NCI-H2196 treated with DMSO at 0.1 percent for 48 hours (cell line): Measurements from ENCODE around the gene TRIM9.
A peak's percentile ranks its signal among the peaks of the same experiment; 100 is the strongest.

Source experiments
- DNase-seq: peaks from one replicate; lab custom pipeline; 2025; ENCODE audit not compliant: unreplicated experiment; lab: John Stamatoyannopoulos, UW

The TRIM9 gene

DNA sequence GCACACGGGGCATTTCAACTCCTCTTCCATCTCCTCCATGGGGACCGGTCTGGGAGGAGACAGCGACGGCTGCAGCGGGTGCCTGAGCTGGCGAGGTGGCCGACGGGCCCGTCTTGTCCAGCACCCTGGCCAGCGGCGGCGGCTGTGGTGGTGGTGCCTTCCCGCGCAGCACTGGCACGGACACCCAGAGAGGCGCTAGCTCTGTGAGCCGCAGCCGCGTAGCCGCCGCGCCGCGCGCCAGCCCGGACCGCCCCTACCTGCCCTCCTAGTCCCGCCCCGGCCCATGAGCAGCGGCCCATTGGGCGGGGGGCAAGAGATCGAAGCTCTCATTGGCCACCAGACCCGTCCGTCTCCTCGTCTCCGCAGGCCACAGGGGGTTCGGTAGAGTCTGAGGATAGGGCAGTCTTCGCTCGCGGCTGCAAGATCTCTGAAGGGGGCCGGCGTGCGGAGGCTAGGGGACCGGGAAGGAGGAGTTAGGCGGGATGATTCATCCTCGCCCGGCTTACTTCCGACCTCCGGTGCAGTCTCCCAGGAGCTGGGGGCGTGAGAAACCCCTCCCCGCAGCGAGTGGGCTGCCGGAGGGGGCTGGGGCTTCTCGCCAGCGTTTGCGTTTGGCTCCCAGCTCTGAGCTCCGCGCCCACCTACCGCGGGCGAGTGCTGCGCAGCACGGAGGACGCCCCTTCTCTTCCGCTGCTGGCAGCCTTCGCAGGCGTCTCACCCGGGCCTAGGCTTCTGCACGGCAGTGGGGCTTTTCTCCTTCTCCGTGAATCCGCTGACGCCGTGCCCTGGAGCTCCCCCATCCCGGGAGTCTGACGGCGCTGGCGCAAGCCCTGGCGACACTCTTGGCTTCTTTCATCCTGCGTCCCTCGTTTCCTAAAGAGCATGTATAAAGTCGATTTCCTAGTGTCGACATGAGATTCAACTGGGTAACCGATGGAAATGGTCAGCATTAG, at the start of gene TRIM9:
Gene TRIM9, minus strand, starts transcription at position 205 of the 953 bp plus-strand sequence. Its CDS starts 166 bp downstream, at position 39.
- DNase-seq = peak; percentile 95

DNA sequence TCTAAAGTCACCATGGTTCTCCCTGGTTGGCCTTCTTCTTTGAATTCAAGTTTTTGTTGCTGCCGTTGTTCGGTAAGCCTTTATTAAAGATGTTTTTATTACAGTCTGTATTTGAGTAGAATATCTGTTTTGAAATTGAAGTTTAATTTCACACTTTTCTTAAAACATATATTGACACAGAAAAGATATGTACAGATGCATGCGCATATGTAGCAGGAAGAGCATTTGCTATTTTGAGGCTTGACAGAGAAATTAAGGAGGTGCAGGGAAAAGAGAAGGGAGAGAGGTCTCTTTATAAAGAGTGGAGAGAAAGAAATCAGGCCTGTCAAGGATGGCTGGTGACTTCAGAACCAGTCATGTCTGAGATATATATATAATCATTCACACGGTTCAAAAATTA, 46.0 kb upstream of the TRIM9 start:
- no peak for DNase-seq

DNA sequence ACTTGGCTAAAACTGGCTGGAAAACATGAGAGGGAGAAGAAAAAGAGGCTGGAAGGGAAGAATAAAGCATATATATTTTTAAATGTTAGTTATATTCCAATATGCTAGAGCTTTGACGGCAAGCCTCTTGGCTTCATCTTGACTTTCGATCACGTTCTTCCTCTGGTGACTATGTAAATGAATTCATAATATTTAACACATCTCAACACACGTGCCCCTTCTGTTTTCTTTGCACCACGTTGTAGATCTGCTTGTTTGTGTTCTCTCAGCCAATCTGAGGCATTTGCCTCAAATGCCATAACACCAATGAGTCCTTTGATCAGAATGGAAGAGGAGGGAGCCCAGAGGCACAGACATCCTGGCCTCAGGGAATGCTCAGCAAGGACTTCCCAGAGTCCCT, 45.4 kb upstream of the TRIM9 start:
- no peak for DNase-seq

DNA sequence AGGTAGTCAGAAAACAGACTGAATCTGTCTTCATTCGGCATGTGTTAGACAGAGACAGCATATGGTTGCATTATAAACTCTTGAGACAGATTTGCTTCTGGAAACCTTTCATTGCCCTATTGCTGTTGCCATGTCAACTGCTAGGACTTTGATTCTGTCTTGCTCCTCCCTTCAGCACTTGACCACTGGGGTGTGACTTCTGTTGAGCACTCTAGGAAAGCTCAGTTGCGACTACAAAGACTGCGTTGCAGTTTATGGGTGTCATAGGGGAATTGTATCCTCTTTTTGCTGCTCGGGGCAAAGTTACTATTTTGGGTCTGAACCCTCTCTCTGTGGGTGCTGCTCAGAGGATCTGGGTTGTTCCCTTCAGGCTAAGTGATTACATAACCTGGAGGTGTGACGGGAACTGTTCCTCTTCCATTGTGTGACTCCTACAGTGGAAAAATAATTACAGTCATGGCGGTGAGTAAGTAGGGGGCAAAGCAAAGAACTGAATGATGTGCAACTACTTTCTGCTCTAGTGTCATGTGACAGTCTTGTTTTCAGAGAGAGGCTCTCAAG, 44.3 kb upstream of the TRIM9 start:
- no peak for DNase-seq

DNA sequence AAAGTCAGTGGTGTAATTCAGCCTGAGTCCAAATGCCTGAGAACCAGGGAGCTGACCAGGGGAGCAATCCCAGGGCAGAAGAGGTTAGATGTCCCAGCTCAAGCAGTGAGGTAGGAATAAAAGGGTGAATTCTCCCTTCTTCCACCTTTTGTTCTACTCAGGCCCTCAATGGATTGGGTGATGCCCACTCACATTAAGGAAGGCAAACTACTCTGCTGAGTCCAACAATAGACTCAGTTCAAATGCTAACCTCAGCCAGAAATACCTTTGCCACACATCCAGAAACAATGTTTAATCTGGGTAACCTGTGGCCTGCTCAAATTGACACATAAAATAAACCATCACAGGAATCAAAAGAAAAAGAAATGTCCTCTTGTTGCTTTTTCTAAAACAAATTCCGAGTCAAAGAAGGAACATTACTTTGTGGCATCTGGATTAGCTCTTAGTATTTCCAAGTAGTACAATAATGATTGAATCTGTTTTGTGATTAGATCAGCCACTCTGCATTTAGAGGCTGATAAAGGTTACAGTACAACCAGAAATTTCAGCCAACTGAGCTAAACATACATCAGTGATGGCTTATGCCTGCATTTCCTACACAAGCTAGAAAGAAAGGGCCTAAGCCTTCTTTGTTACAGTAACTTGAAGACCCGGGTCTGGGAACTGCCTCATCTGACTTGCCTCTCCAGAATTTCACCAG, 43.6 kb upstream of the TRIM9 start:
- DNase-seq = no peak

DNA sequence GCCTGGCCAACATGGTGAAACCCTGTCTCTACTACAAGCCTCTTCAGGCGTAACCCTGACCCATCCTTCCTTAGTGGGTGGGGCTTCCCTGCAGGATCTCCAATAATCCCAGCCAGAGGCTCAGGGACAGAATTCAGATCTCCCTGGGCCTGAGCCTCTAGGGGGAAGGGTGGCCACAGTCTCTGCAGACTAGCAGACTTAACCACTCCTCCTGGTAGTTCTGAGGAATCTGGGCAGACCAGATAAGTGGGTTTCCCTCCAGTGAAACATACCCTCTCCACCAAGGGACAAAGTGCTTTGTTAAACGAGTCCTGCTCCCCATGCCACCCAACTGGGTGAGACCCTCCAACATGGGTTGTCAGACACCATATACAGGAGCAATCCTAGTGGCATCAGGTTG, 36.6 kb upstream of the TRIM9 start:
- no peak for DNase-seq

DNA sequence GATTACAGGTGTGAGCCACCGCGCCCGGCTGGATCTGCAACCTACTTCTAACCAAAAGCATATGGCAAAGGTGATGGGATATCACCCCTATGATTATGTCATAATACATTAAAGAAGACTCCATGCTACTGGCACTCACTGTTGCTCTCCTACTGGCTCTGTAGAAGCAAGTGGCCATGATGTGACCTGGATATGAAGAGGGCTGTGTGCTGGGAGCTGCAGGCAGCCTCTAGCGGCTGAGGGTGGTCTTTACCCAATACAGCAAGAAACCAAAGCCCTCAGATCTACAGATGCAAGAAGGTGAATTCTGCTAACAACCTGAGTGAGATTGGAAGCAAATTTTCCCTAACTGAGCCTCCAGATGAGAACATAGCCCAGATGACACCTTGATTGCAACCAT, 34.2 kb upstream of the TRIM9 start:
- no peak for DNase-seq

DNA sequence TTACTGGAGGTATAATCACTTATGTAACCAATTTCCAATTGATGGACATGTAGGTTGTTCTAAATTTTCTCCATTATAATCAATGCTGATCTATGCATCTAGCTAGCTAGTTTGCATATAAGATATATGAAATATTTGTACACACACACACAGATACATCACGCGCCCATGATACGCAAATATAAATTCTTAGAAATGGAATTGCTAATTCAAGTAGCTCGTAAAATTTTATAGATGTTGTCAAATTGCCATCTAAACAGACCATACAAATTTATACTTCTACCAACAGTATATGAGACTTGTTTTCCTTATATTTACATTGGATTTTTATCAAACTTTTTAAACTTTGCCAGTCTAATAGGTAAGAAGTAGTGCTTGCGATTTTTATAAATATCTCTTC, 29.1 kb upstream of the TRIM9 start:
- DNase-seq = no peak

DNA sequence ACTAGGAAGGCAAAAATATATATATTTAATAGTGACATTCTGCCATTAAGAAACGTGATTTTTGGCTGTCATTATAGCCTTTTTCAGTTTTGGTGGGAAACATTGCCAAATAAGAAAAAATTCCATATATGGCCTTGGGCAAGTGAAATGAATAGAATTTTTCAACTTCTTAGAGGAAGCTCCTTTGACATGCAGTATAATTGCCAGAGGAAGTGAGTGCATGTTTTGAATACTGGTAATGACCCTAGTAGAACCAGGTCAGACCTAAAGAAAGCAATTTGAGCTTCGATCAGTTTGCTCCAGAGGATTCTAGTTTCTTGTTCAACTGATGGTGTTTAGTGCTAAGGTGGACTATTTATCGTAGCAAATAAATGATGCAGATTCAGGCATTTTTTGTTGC, 26.2 kb upstream of the TRIM9 start:
- no peak for DNase-seq

DNA sequence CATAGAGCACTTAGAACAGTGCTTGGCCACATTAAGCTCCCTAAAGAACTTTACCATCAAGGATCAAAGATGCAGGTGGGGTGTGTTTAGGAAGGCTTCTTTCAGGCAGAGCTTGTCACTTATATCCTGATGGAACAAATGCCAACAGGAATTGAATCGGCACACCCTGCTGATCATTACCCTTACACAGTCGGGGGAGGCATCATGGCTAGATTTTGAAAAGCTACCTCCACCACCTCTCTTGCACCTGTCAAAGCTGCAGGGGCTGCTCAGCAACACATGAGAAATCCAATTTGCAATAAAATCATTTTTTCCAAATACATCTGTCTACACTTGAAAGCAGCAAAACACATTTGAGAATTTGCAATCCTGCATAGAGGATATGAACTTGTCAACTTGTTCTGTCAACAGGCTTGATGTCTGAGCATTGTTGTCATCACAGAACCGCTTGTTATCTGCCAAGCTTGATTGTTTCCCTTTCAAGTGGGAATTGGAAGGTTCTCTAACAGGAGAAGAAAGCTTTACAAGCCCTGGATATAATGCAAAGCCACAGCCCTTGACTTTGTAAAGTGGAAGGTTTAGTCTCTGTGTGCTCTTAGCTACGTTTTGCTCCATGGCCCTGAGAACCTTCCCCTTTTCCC, 24.6 kb upstream of the TRIM9 start:
- DNase-seq = no peak

DNA sequence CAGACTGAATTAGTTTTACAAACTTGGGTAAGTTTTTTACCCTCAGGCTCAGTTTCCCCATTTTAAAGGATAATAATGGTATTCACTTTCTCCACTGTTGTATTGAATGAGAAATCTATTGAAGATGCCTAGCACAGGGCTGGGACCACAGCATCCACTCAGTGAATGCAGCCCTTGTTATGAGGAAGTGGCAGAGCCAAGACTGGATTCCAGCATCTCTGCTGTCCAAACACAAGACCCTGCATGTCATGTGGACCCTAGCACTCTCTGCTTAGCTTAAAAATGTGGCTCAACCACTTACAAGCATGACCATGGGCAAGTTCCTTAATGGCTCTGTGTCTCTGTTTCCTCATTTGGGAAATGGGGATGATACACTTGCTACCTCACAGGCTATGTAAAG, 24.1 kb upstream of the TRIM9 start:
- no peak for DNase-seq

DNA sequence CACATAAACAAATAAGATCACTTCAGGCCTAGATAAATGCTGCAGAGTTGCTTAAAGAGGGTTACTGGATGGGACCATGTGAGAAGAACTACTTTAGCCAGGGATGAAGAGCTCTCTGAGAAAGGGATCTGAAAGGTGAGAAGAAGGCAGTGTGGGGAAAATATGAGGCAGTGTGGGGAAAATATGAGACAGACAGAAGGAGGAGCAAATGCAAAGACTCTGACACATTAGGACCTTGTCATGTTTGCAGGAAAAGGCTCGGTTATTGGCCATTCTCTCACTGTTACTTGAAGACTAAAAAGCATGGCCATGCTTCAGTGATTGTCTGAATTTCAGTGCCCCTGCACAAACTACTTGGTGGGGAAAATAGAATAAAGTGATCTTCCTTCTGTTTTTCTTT, 22.7 kb upstream of the TRIM9 start:
- no peak for DNase-seq

DNA sequence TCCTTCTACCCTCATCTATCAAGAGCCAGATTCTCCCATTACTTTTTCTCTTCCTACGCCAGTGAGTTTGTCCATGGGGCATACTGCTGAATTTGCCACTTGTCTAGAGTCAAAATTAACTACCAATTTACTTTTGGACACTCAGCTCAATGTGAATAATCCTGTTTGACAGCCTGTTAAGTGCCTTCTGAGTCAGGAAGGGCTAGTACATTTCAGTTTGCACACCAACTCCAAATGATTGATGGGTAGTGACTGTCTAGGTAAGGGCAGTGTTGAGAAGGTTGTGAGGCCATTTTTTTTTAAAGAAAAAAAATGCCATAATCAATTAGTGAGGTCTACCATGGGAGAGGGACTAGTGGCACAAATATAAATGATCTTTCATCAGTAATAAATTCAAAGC, 21.8 kb upstream of the TRIM9 start:
- no peak for DNase-seq

DNA sequence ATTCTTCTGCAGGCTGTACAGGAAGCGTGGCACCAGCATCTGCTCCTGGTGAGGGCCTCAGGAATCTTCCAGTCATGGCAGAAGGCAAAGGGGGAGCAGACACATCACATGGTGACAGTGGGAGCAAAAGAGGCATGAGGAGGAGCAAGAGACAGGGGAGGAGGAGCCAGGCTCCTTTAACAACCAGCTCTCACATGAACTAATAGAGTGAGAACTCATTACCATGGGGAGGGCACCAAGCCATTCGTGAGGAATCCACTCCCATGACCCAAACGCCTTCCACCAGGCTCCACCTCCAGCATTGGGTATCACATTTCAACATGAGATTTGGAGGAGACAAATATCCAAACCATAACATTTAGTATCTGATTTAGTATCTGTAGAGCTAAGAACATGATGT, 14.7 kb upstream of the TRIM9 start:
- DNase-seq = no peak

DNA sequence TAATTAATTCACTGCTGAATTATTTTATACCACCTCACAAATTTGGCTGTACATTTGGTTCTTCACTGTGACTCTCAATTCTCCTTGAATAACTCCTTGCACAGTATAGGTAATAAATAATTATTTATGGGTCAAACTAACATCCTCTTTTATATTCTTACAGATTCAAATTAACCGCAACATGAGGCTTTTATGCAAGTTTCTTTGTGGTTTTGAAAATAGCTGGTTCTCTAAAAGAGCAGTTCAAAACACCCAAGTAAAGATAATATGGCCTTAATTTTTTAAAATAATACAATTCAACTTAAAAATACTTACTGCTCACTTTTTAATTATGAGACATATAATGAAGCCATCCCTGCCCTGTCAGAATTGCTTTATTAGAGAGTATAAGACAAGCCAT, 12.9 kb upstream of the TRIM9 start:
- DNase-seq = no peak

DNA sequence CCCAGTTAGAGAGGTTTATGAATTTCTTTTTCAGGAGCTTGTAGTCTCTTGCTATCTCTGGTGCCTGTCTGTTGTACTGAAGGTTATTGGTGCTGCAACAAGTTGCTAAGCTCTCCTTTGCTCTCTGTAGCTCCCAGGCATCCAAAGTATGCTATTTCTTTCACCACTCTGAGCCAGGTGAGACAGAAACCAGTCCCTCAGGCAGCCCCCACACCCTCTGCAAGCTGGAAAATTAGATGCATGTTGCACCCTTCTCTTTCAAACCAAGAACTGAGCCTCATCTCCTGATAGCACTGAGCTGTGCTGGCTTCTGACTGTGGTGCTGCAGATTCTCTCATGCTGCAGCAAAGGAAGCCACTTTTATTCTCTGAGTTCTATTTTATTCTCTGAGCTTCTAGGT, 9.6 kb upstream of the TRIM9 start:
- DNase-seq = no peak

DNA sequence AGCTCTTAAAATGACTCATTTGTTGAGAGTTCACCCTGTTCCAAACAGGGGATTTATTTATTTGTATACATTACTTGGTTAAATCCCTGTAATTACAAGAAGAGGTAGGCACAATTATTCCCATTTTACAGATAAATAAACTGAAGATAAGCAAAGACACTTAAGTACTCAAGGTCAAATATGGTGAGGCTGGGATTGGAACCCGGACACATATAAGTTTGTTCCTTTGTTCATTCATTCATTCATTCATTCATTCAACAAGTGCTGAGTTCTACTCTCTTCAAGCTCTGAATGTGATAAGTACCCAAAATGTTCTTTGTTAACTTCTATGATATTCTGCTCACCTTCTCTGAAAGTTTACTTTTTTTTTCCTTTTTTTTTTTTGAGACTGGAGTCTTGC, 2.4 kb upstream of the TRIM9 start:
- no peak for DNase-seq

DNA sequence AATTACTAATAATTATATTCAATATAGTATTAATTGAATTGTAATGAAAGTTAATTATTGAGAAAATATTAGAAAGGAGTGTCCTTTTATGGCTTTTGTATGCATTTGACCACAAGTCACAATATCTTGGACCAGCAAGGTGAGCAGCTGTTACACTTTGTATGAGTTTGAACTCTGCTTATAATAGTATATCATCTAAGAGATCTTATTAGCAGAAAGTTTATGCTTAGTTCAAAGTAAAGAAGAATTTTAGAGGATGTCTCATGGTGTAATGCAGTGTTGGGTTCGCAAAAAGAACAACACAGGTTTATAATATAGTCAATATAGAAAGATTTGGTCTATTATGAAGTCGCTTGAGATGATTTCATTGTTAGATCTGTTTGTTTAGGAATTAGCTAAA, 2.0 kb upstream of the TRIM9 start:
- no peak for DNase-seq

DNA sequence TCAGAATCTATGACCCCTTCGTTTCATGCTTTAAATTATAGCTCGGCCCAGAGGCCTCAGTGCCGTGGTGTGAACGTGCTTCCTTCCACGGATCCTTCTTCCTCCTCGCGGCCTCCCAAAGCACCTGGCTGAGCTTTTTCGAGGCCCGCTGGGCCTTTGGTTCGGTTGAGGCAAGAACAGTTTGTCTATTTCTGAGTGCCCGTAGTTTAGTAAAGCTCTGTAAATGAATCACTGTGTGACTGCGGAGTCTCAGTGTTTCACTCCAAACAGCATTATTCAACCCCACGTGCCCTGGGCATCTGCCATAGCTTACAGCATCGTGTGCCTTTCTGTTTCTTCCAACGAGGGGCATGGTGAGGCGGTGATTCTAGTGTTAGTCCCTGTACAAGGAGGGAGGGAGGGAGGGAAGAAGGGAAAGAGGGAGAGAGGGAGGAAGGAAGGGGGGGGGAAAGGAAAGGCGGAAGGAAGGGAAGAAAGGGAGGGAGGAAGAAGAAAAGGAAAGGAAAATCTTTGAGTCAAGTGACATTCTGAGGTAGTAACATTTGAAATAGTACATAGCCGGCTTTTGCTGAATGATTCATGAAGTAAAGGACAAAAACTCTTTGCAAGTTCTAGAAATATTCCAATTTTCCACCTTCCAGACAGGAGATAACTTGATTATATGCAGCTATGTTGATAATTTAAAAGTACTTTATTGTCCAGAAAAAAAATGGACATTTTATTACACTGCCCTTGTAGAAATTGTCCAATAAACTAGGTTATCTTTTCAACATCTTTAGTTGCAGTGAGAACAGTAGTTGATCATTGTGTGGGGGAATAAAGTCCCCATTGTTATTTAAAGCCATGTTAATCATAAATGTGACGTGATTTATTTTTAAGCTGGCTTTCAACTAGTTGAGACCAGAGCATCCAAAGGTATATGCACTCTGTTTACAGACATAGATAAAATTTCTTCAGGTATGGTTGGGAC, 1.2 kb upstream of the TRIM9 start:
- peak; percentile 52 for DNase-seq

DNA sequence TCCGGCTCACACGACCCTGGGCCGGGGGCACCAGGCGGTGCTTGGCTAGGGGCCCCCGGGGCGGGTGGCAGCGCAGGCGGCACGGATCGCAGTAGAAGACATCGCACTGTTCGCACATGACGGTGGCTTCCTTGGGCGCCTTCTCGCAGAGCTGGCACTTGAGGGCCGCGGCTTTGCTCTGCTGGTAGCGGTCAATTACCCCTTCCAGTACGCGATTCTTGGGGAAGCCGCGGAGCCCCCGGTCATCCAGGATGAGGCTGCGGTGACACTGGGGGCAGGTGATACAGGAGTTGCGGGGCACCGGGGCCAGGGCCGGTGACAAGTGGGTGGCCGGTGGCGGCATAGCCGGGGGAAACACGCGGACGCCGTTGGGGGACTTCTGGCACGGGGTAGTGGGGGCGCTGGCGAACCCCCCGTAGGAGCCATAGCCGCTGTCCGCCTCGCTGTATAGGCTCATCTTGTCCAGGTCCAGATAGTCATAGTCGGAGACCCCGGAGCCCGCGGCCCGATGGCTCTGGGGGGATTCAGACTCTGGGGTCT, 553 bp downstream of the TRIM9 start:
- no peak for DNase-seq
